Measurements from ENCODE around the gene TEKT2. TPM values are rescaled to one million over a fixed set of nuclear protein-coding genes. Genes with fewer than 3 reads are reported as not detected.

The TEKT2 gene
- total RNA-seq, 1 experiment from 2014 or later, result not detected

- peaks cover 7% of the 10 kb centered on the region; the same call in 1 of the 2 replicates for H3K79me2 ChIP-seq (ENCODE audit: low read length)
- no peaks in the 10 kb centered on the region for H3F3A ChIP-seq (ENCODE audit: low read length, unreplicated experiment)
- H3K9me2 ChIP-seq (replicated peaks; ENCODE audit: low read length), result no peaks in the 10 kb centered on the region
- H4K20me1 ChIP-seq (ENCODE audit: low read length), result no peaks in the 10 kb centered on the region
- H3K9ac ChIP-seq (ENCODE audit: low read length), result no peak overlapping the region
- no peaks in the 10 kb centered on the region for H3K9me3 ChIP-seq (ENCODE audit: low read length)
- DNase-seq (no peak), ATAC-seq (no peak)
- no peak overlapping the region for H3K4me2 ChIP-seq (ENCODE audit: low read length)
- no TSS peak for BruUV-seq (replicated peaks)
- intact Hi-C loops (cut with micrococcal nuclease), result loop anchor here (5.0 kb wide), 1 partner anchor 191 kb away; no protein-coding TSS in a partner anchor
- H3K27ac ChIP-seq (ENCODE audit: low read length), result no peak overlapping the region
- TF ChIP-seq EZH2phosphoT487 (IDR thresholded peaks at IDR 0.05; ENCODE audit: borderline replicate concordance, low read length) (no peak), EZH2 (IDR thresholded peaks at IDR 0.05; ENCODE audit: low read length, unreplicated experiment) (no peak), CTCF (conservative IDR thresholded peaks at IDR 0.05; ENCODE audit: low read depth, low read length) (no peak)
- no peak overlapping the region for H3K4me3 ChIP-seq (ENCODE audit: low read length)
- H3K27me3 ChIP-seq (ENCODE audit: low read length), result no peaks in the 10 kb centered on the region
- H3K4me1 ChIP-seq (ENCODE audit: insufficient read depth, low read length), result no peaks in the 10 kb centered on the region
- POLR2A ChIA-PET (ENCODE audit: unreplicated experiment), result no interaction called here
- H2AFZ ChIP-seq (ENCODE audit: low read length), result no peak overlapping the region
- H3K36me3 ChIP-seq (ENCODE audit: low read depth, low read length), result peaks cover 33% of the 10 kb centered on the region; the same call in 1 of the 2 replicates
- CTCF ChIA-PET, result no interaction called here
Observed at GRCh38 chr1:36095760-36096405, 12.0 kb downstream of the TEKT2 start.

- H3K4me3 ChIP-seq (ENCODE audit: low read length), result no peak overlapping the region
- H3K9me2 ChIP-seq (replicated peaks; ENCODE audit: low read length), result no peaks in the 10 kb centered on the region
- ChIA-PET POLR2A (ENCODE audit: unreplicated experiment) (no interaction called here), CTCF (interaction anchor here (0.8 to 1.5 kb wide), 3 partner anchors 37 to 52 kb away, joined by 3 to 7 read pairs (median 4); partner anchors contain the start of gene TRAPPC3)
- H3K4me1 ChIP-seq (ENCODE audit: insufficient read depth, low read length), result no peaks in the 10 kb centered on the region
- H3K27me3 ChIP-seq (ENCODE audit: low read length), result no peaks in the 10 kb centered on the region
- DNase-seq (peak; percentile 29), ATAC-seq (peak; percentile 50)
- TF ChIP-seq CTCF (conservative IDR thresholded peaks at IDR 0.05; ENCODE audit: low read depth, low read length) (peak; percentile 53), EZH2 (IDR thresholded peaks at IDR 0.05; ENCODE audit: low read length, unreplicated experiment) (no peak)
- no peaks in the 10 kb centered on the region for H3K9me3 ChIP-seq (ENCODE audit: low read length)
- H4K20me1 ChIP-seq (ENCODE audit: low read length), result no peaks in the 10 kb centered on the region
- no peak overlapping the region for H2AFZ ChIP-seq (ENCODE audit: low read length)
- H3K79me2 ChIP-seq (ENCODE audit: low read length), result no peaks in the 10 kb centered on the region
- no peaks in the 10 kb centered on the region for H3F3A ChIP-seq (ENCODE audit: low read length, unreplicated experiment)
- intact Hi-C loops (cut with micrococcal nuclease), result loop anchor here (5.0 kb wide), 1 partner anchor 191 kb away; no protein-coding TSS in a partner anchor
- BruUV-seq (replicated peaks), result no TSS peak
- no peak overlapping the region for H3K27ac ChIP-seq (ENCODE audit: low read length)
- no peak overlapping the region for H3K4me2 ChIP-seq (ENCODE audit: low read length)
- peaks cover 32% of the 10 kb centered on the region; the same call in 1 of the 2 replicates for H3K36me3 ChIP-seq (ENCODE audit: low read depth, low read length)
- H3K9ac ChIP-seq (ENCODE audit: low read length), result no peak overlapping the region
Observed at GRCh38 chr1:36096500-36097432, 12.9 kb downstream of the TEKT2 start.

All from PC-3 (cell line).